Measurements from ENCODE around the gene KCNG2. TPM values are rescaled to one million over a fixed set of nuclear protein-coding genes. Genes with fewer than 3 reads are reported as not detected.

KCNG2 gene
- total RNA-seq, 4 donors from 2014 or later: 0.60 to 0.84 (median 0.78) TPM; not detected in 1

GRCh38 chr18:79947054-79947755 is 149.5 kb downstream of the KCNG2 start:
- TF ChIP-seq CTCF (IDR thresholded peaks at IDR 0.05) (no peak), EP300 (IDR thresholded peaks at IDR 0.05) (no peak), POLR2A (IDR thresholded peaks at IDR 0.05) (no peak)
- Histone ChIP-seq H3K4me3 (peak overlapping the region in 1 of 4 donors; percentile 99), H3K27me3 (no peaks in the 10 kb centered on the region), H3K27ac (peak overlapping the region in 1 of 4 donors; percentile 98), H3K4me1 (peaks cover 0 to 87% (median 64%) of the 10 kb centered on the region in 4 donors), H3K36me3 (peaks cover 0 to 41% (median 2%) of the 10 kb centered on the region in 3 donors), H3K9me3 (no peaks in the 10 kb centered on the region)
- DNase-seq (ENCODE audit: low spot score in 2 of 2): no peak
- WGBS, 2 donors: 74 to 82% methylated on average over 12 to 13 of the region's 14 CpGs

- no peak for DNase-seq (ENCODE audit: low spot score in 2 of 2)
- H3K27ac ChIP-seq: peak overlapping the region in 3 of 4 donors; percentile 30 to 98 (median 70)
- no peak for TF ChIP-seq POLR2A (IDR thresholded peaks at IDR 0.05)
- peak in 1 of 2 donors; percentile 40 for TF ChIP-seq EP300 (IDR thresholded peaks at IDR 0.05)
- peaks cover 0 to 84% (median 61%) of the 10 kb centered on the region in 4 donors for H3K4me1 ChIP-seq
- H3K27me3 ChIP-seq: no peaks in the 10 kb centered on the region
- peak overlapping the region in 1 of 4 donors; percentile 99 for H3K4me3 ChIP-seq
- whole genome bisulfite sequencing, 2 donors: 82 to 88% methylated on average over 14 of the region's 15 CpGs
- no peaks in the 10 kb centered on the region for H3K9me3 ChIP-seq
- peaks cover 0 to 33% (median 0%) of the 10 kb centered on the region in 3 donors for H3K36me3 ChIP-seq
These were observed 150.3 kb downstream of the KCNG2 start for GRCh38 chr18:79947881-79948610.

GRCh38 chr18:79948719-79949411 is 151.1 kb downstream of the KCNG2 start:
- no peak for DNase-seq (ENCODE audit: low spot score in 2 of 2)
- 92% methylated on average over 23 of the region's 23 CpGs for WGBS, 2 donors
- H3K36me3 ChIP-seq: peaks cover 0 to 25% (median 0%) of the 10 kb centered on the region in 3 donors
- H3K4me1 ChIP-seq: peaks cover 0 to 76% (median 57%) of the 10 kb centered on the region in 4 donors
- H3K4me3 ChIP-seq: peak overlapping the region in 1 of 4 donors; percentile 99
- peak overlapping the region in 3 of 4 donors; percentile 86 to 98 (median 94) for H3K27ac ChIP-seq
- H3K9me3 ChIP-seq: no peaks in the 10 kb centered on the region
- TF ChIP-seq POLR2A (IDR thresholded peaks at IDR 0.05): no peak
- no peak for TF ChIP-seq EP300 (IDR thresholded peaks at IDR 0.05)
- TF ChIP-seq CTCF (IDR thresholded peaks at IDR 0.05): no peak
- no peaks in the 10 kb centered on the region for H3K27me3 ChIP-seq

Other genes with a start within 250 kb of the KCNG2 start
- 10 to 100 TPM; 18.1 to 40.5 (median 25.7) TPM for gene CTDP1, start 118.1 kb upstream of the KCNG2 start, total RNA-seq
- 100 to 1,000 TPM; 112 to 361 (median 222) TPM for gene SLC66A2, start 153.7 kb downstream of the KCNG2 start, total RNA-seq
- 10 to 100 TPM; 18.0 to 35.4 (median 29.7) TPM for gene HSBP1L1, start 166.7 kb downstream of the KCNG2 start, total RNA-seq
- gene TXNL4A, start 190.6 kb downstream of the KCNG2 start, total RNA-seq: 10 to 100 TPM; 19.0 to 34.9 (median 32.5) TPM
- gene RBFA, start 236.5 kb downstream of the KCNG2 start, total RNA-seq: 10 to 100 TPM; 33.3 to 36.1 (median 33.6) TPM

Data from tibial nerve (tissue), 4 donors.